ENCODE data around the gene GNGT2.
"Not testable (repeated sequence)": the region's sequence is repeated elsewhere in the genome, so short reads cannot be mapped to it uniquely, and the experiment has no call there.

GNGT2 gene

GRCh38 chr17:49180303-49180702 is 30.1 kb downstream of the GNGT2 start:
- Mint-ChIP-seq H3K27me3 (no peaks in the 10 kb centered on the region), H3K27ac (no peak overlapping the region)
- peak; percentile 31 for ATAC-seq

DNA sequence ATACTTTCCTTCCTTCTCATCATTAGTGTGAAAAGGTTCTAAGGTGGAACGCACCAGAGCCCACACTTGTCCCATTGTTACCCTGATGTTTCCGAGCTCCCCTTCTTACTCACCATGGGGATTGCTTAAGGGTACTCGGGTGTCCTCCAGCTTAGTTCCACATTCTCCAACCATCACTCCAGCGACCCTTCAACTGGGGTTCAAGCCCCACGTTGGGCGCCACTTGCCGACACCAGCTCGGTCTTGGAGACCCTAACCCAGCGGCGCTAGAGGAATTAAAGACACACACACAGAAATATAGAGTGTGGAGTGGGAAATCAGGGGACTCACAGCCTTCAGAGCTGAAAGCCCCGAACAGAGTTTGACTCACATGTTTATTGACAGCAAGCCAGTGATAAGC is 34.4 kb downstream of the GNGT2 start:
- not testable (repeated sequence) for H3K27ac Mint-ChIP-seq, H3K4me3 Mint-ChIP-seq, H3K4me1 Mint-ChIP-seq, ATAC-seq, DNase-seq
- H3K27me3 Mint-ChIP-seq, result peaks cover 30% of the 10 kb centered on the region
- peaks cover 12 to 26% of the 10 kb centered on the region in 2 donors for H3K9me3 Mint-ChIP-seq

More at GRCh38 chr17:49180303-49180702, 30.1 kb downstream of the GNGT2 start:
- DNase-seq, result peak; percentile 32 to 48
- Mint-ChIP-seq H3K4me3 (peak overlapping the region in 1 of 2 donors; percentile 50), H3K4me1 (peaks cover 9% of the 10 kb centered on the region), H3K9me3 (peaks cover 9 to 22% of the 10 kb centered on the region in 2 donors)

GRCh38 chr17:49170711-49171110 is 39.7 kb downstream of the GNGT2 start:
- peaks cover 70% of the 10 kb centered on the region for H3K27me3 Mint-ChIP-seq
- peaks cover 7 to 11% of the 10 kb centered on the region in 2 donors for H3K9me3 Mint-ChIP-seq
- DNase-seq, H3K4me3 Mint-ChIP-seq, ATAC-seq, H3K27ac Mint-ChIP-seq, H3K4me1 Mint-ChIP-seq: not testable (repeated sequence)

- Mint-ChIP-seq H3K4me1 (no peaks in the 10 kb centered on the region), H3K9me3 (peaks cover 6% of the 10 kb centered on the region in 2 donors), H3K27me3 (peaks cover 75% of the 10 kb centered on the region), H3K27ac (no peak overlapping the region), H3K4me3 (no peak overlapping the region)
- DNase-seq, result no peak
- ATAC-seq, result no peak
These were observed 40.2 kb downstream of the GNGT2 start for GRCh38 chr17:49170216-49170615.

DNA sequence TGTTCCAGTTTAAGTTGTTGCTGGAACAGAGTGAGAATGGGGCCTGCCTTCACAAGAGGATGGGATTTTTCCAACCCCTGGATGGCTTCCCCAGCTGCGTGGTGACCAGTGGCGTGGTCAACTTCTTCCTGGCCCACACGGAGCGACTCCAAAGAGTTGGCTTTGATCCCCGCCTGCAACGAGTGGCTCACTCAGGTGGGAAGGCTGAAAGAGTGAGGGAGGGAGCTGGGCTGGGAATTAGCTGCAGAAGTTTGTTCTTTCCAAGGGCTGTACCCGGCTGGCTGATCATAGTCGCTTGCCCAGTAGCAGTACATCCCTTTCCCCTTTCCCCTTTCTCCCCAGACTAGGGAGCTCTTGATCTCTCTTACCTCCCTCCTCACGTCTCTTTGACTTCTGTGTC is 41.7 kb downstream of the GNGT2 start:
- Mint-ChIP-seq H3K4me1 (no peaks in the 10 kb centered on the region), H3K27ac (no peak overlapping the region), H3K4me3 (no peak overlapping the region), H3K27me3 (peaks cover 76% of the 10 kb centered on the region), H3K9me3 (peaks cover 0 to 2% of the 10 kb centered on the region in 2 donors)
- no peak for ATAC-seq
- DNase-seq, result no peak

DNA sequence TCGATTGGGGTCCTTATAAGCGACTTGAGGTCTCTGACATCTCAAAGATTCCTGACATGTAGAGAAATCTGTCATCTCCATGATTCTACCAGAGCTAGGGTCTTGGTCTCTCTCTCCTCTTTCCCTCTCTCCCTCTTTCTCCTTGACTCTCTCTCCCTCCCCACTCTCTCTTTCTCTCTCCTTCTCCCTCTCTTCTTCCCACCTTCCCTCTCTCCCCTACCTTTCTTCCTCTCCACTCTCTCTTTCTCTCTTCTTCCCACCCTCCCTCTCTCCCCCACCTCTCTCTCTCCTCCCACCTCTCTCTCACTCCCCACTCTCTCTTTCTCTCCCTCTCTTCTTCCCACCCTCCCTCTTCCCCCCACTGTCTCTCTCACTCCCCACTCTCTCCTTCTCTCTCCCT is 45.2 kb downstream of the GNGT2 start:
- DNase-seq (no peak), ATAC-seq (no peak)
- H3K27ac Mint-ChIP-seq, result no peak overlapping the region
- peaks cover 50% of the 10 kb centered on the region for H3K27me3 Mint-ChIP-seq
- no peaks in the 10 kb centered on the region for H3K9me3 Mint-ChIP-seq
- H3K4me1 Mint-ChIP-seq, result no peaks in the 10 kb centered on the region
- H3K4me3 Mint-ChIP-seq, result no peak overlapping the region

- Mint-ChIP-seq H3K27me3 (peaks cover 44% of the 10 kb centered on the region), H3K27ac (no peak overlapping the region), H3K4me3 (no peak overlapping the region), H3K9me3 (no peaks in the 10 kb centered on the region), H3K4me1 (no peaks in the 10 kb centered on the region)
- no peak for ATAC-seq
- no peak for DNase-seq
These were observed 47.5 kb downstream of the GNGT2 start for GRCh38 chr17:49162866-49163265.

DNA sequence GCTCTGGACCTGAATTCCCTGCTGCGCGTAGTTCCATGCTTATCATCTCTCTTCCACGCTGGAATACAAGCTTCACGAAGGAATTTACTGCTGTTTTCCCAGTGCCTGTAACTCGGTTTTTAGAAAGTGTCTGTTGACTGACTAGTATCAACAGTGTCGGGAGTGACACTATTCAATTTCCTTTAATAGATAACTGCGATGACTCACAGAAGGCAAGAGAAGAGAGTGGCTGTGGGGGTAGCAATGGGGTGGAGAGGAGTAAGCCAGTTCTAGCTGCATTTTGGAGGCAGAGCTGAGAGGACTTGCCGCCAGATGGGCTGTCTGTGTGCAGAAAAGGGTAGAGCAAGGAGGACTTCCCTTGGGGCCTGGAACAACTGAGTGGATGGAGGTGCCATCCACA is 52.6 kb downstream of the GNGT2 start:
- Mint-ChIP-seq H3K4me3 (no peak overlapping the region), H3K9me3 (no peaks in the 10 kb centered on the region), H3K27me3 (peaks cover 59% of the 10 kb centered on the region), H3K27ac (no peak overlapping the region), H3K4me1 (no peaks in the 10 kb centered on the region)
- ATAC-seq (no peak), DNase-seq (no peak)

- H3K27me3 Mint-ChIP-seq, result peaks cover 59% of the 10 kb centered on the region
- ATAC-seq, result no peak
These were observed 54.1 kb downstream of the GNGT2 start for GRCh38 chr17:49156256-49156655.

More at GRCh38 chr17:49156256-49156655, 54.1 kb downstream of the GNGT2 start:
- no peak overlapping the region for H3K27ac Mint-ChIP-seq
- H3K9me3 Mint-ChIP-seq, result no peaks in the 10 kb centered on the region
- DNase-seq, result no peak
- no peaks in the 10 kb centered on the region for H3K4me1 Mint-ChIP-seq
- no peak overlapping the region for H3K4me3 Mint-ChIP-seq

Data from stimulated activated naive CD8-positive, alpha-beta T cell treated with anti-CD3 and anti-CD28 coated beads, Interleukin-15, amount 100 ng/mL, for 72 hours (primary cell).